Natural killer cell (primary cell): ENCODE measurements around the gene POLA2. TPM values are rescaled to one million over a fixed set of nuclear protein-coding genes. Genes with fewer than 3 reads are reported as not detected.
"Not testable (repeated sequence)": the region's sequence is repeated elsewhere in the genome, so short reads cannot be mapped to it uniquely, and the experiment has no call there.

ENCODE experiments used
- ATAC-seq, 3 donors: fragments of 150-1000 bp in 2 of 3; fragments of 200-7000 bp in 1 of 3; cut with Tn5 transposase; 1 replicate in 1 of 3; 2 replicates in 2 of 3; pipeline ENCODE4 v1.10.0; 2021; ENCODE audit warnings: mild to moderate bottlenecking in 2 of 3, moderate library complexity in 2 of 3
- DNase-seq, 2 donors: peaks; one replicate each; pipeline versions ENCODE4 v3.0.0 to v3.0.0-alpha.2; 2013 to 2021; ENCODE audit warnings: mixed read lengths in 1 of 2
- H3K27ac ChIP-seq: one replicate; pipeline ENCODE4 v1.5.1; 2013; ENCODE audit warnings: mild to moderate bottlenecking, low read length
- H3K27me3 ChIP-seq: one replicate; pipeline ENCODE4 v1.6.1; 2013; ENCODE audit warnings: low read length; ENCODE audit not compliant: control insufficient read depth, insufficient read depth
- H3K36me3 ChIP-seq: one replicate; pipeline ENCODE4 v1.6.1; 2013; ENCODE audit warnings: low read length; ENCODE audit not compliant: control insufficient read depth, insufficient read depth
- H3K4me1 ChIP-seq: one replicate; pipeline ENCODE4 v1.6.1; 2013; ENCODE audit warnings: low read length; ENCODE audit not compliant: control insufficient read depth, insufficient read depth
- H3K4me3 ChIP-seq: one replicate; pipeline ENCODE4 v1.5.1; 2013; ENCODE audit warnings: low read length
- H3K9me3 ChIP-seq: one replicate; pipeline ENCODE4 v1.6.1; 2013; ENCODE audit warnings: low read length; ENCODE audit not compliant: control insufficient read depth, insufficient read depth
- H3K27ac Mint-ChIP-seq, 2 donors: one replicate each; pipeline ENCODE4 v1.8.0; 2022; ENCODE audit warnings: mild to moderate bottlenecking in 2 of 2, mixed read lengths in 2 of 2, moderate library complexity in 1 of 2
- H3K27me3 Mint-ChIP-seq, 2 donors: one replicate each; pipeline ENCODE4 v1.8.0; 2022; ENCODE audit warnings: low read depth in 2 of 2, mixed read lengths in 2 of 2
- H3K36me3 Mint-ChIP-seq: one replicate; pipeline ENCODE4 v1.8.0; 2022; ENCODE audit warnings: mixed read lengths
- H3K4me1 Mint-ChIP-seq, 2 donors: one replicate each; pipeline ENCODE4 v1.8.0; 2022; ENCODE audit warnings: mixed read lengths in 2 of 2
- H3K4me3 Mint-ChIP-seq: one replicate; pipeline ENCODE4 v1.8.0; 2022; ENCODE audit warnings: mild to moderate bottlenecking, moderate library complexity, mixed read lengths
- H3K9me3 Mint-ChIP-seq, 2 donors: one replicate each; pipeline ENCODE4 v1.8.0; 2022; ENCODE audit warnings: mixed read lengths in 2 of 2
- CTCF ChIP-seq: fragments of 200-600 bp; IDR thresholded peaks from one replicate; pipeline ENCODE4 v1.8.0; 2022; ENCODE audit warnings: antibody characterized with exemption
- WGBS: methylation state at CpG from one replicate; pipeline ENCODE4 v1.1.7; 2013; ENCODE audit warnings: missing lambda C conversion rate; ENCODE audit not compliant: insufficient coverage; 5-methylcytosine and 5-hydroxymethylcytosine counted together
- intact Hi-C: fragments of 100-400 bp; cut with micrococcal nuclease; formaldehyde crosslinking; loops from one replicate; pipeline ENCODE4 v1.14.2; 2022
- total RNA-seq, 4 donors: library from RNA; stranded (reverse); fragments of 120-200 nt in 1 of 4; gene quantifications; one replicate each; pipeline versions ENCODE4 v1.2.3 to v1.2.4, GENCODE V29; 2013 to 2022

Gene POLA2
- total RNA-seq, 3 donors from 2014 or later (not counting 1 experiment from before 2014, with no cell fraction given) = 21.2 to 24.2 (median 22.7) TPM

GRCh38 chr11:65262776-65263175 lies 1.0 kb downstream of the POLA2 start:
- Histone ChIP-seq H3K4me3 (peak overlapping the region; percentile 62), H3K27ac (no peak overlapping the region)
- H3K4me1 Mint-ChIP-seq = peaks cover 19 to 37% of the 10 kb centered on the region in 2 donors

DNA sequence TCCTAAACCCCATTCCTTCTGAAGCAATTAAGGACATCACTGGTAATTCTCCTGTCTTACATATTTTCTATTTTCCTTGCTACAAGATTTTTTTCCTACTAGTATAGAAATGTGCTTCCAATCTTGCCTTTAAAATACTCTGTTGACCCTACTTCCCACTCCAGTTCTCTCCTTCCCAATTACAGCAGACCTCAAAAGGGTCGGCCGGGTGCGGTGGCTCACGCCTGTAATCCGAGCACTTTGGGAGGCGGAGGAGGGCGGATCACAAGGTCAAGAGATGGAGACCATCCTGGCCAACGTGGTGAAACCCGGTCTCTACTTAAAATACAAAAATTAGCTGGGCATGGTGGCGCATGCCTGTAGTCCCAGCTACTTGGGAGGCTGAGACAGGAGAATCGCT lies 3.0 kb downstream of the POLA2 start:
- Mint-ChIP-seq H3K4me1 (peaks cover 19 to 37% of the 10 kb centered on the region in 2 donors), H3K27ac (peak overlapping the region in 1 of 2 donors; percentile 25), H3K4me3 (peak overlapping the region; percentile 57)
- 97% methylated on average over 11 of the region's 11 CpGs for WGBS
- H3K4me3 ChIP-seq, intact Hi-C loops, H3K27me3 ChIP-seq, H3K27me3 Mint-ChIP-seq, H3K36me3 Mint-ChIP-seq, H3K9me3 Mint-ChIP-seq, DNase-seq, ATAC-seq, H3K9me3 ChIP-seq, H3K27ac ChIP-seq: not testable (repeated sequence)
- Histone ChIP-seq H3K4me1 (peaks cover 22% of the 10 kb centered on the region), H3K36me3 (peaks cover 16% of the 10 kb centered on the region)

More at GRCh38 chr11:65262776-65263175, 1.0 kb downstream of the POLA2 start:
- intact Hi-C loops = no loop called here
- WGBS = 65% methylated on average over 3 of the region's 6 CpGs
- Histone ChIP-seq H3K27me3 (no peaks in the 10 kb centered on the region), H3K9me3 (no peaks in the 10 kb centered on the region), H3K36me3 (peaks cover 7% of the 10 kb centered on the region), H3K4me1 (peaks cover 22% of the 10 kb centered on the region)
- H3K36me3 Mint-ChIP-seq = no peaks in the 10 kb centered on the region
- peak overlapping the region; percentile 95 for H3K4me3 Mint-ChIP-seq
- peak overlapping the region; percentile 93 to 97 for H3K27ac Mint-ChIP-seq
- DNase-seq = peak in 1 of 2 donors; percentile 17
- no peak for ATAC-seq
- no peaks in the 10 kb centered on the region for H3K9me3 Mint-ChIP-seq
- no peak for TF ChIP-seq CTCF
- no peaks in the 10 kb centered on the region for H3K27me3 Mint-ChIP-seq

- no peaks in the 10 kb centered on the region for H3K9me3 ChIP-seq
- DNase-seq = no peak
- H3K36me3 ChIP-seq = peaks cover 30% of the 10 kb centered on the region
- Mint-ChIP-seq H3K36me3 (peaks cover 10% of the 10 kb centered on the region), H3K4me1 (peaks cover 15 to 33% of the 10 kb centered on the region in 2 donors), H3K4me3 (no peak overlapping the region), H3K27me3 (no peaks in the 10 kb centered on the region), H3K27ac (peak overlapping the region in 1 of 2 donors; percentile 67), H3K9me3 (no peaks in the 10 kb centered on the region)
- no peak overlapping the region for H3K4me3 ChIP-seq
- 100% methylated on average over 2 of the region's 2 CpGs for WGBS
- no peak for ATAC-seq
- no peaks in the 10 kb centered on the region for H3K27me3 ChIP-seq
- H3K27ac ChIP-seq = no peak overlapping the region
- peaks cover 16% of the 10 kb centered on the region for H3K4me1 ChIP-seq
- intact Hi-C loops = no loop called here
- TF ChIP-seq CTCF = peak; percentile 38
Observed at GRCh38 chr11:65266210-65266609, 4.4 kb downstream of the POLA2 start.

DNA sequence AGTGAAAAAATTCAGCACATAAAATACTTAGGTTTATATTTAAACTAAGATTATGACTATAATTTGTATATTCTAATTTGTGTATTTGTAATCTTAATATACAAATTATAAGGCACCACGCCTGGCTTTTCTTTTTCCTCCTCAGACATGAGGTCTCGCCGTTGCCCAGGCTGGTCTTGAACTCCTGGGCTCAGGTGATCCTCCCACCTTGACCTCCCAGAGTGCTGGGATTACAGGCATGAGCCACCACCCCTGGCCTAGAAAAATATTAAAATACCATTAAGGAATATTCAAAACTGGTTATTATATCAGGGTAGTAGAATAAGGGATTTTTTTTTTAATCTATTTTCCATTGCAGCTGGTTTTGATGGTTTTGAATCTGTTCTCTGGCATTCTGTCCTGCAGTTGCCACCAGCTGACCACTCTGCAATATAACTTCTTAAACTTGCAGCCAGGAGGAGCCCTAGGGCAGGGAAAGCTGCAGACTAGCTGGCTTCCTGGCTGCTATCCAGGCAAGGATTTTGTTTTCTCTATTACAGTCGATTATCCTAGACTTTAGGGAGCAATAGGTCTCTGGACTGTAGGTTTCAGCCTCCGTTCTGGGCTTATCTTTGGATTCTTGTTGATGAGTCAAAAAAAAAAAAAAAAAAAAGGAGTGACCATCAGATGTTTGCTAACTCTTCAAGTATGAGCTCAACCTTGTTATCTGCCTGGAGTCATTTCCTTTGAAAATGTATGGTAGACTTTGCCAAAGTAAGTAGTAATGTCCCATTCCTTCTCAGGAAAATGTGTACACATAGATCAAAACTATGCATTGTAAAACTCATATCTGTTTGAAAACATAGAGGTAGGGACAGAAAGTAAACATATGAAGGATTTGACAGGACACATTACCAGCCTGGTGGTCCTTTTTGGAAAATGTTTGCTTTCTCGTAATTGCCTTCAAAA lies 13.2 kb downstream of the POLA2 start:
- 66% methylated on average over 3 of the region's 6 CpGs for WGBS
- DNase-seq (peak in 1 of 2 donors; percentile 65), ATAC-seq (peak in 2 of 3 donors; percentile 62 to 63)
- Mint-ChIP-seq H3K27ac (no peak overlapping the region), H3K36me3 (peaks cover 18% of the 10 kb centered on the region), H3K9me3 (no peaks in the 10 kb centered on the region), H3K4me3 (no peak overlapping the region), H3K4me1 (no peaks in the 10 kb centered on the region), H3K27me3 (no peaks in the 10 kb centered on the region)
- intact Hi-C loops = loop anchor here (1.0 kb wide), 2 partner anchors 40 to 55 kb away; no protein-coding TSS in a partner anchor
- no peaks in the 10 kb centered on the region for H3K27me3 ChIP-seq
- peaks cover 40% of the 10 kb centered on the region for H3K36me3 ChIP-seq
- no peak overlapping the region for H3K4me3 ChIP-seq
- H3K9me3 ChIP-seq = no peaks in the 10 kb centered on the region
- TF ChIP-seq CTCF = peak; percentile 44
- H3K27ac ChIP-seq = no peak overlapping the region
- H3K4me1 ChIP-seq = no peaks in the 10 kb centered on the region
